Mesenteric fat pad (tissue), 1 donor: ENCODE data around the gene TRAF3. TPM values are rescaled to one million over a fixed set of nuclear protein-coding genes. Genes with fewer than 3 reads are reported as not detected.
"Not testable (repeated sequence)": the region's sequence is repeated elsewhere in the genome, so short reads cannot be mapped to it uniquely, and the experiment has no call there.

Experiments used
- DNase-seq: peaks from one replicate; pipeline ENCODE4 v3.0.0-alpha.2; 2020; ENCODE audit warnings: low spot score
- total RNA-seq: library from RNA; stranded (reverse); fragmentation: NEBNext Ultra II Directional; extraction: Animal tissue kit (Norgen Biotek cat#: 25700); gene quantifications from one replicate; pipeline ENCODE4 v1.2.1, GENCODE V29; 2021
- donor health status: DM: yes; HTN: yes; CAD: no.

TRAF3 gene
- total RNA-seq, 1 donor from 2014 or later = 33.3 TPM

- DNase-seq = no peak
These were observed 50.5 kb downstream of the TRAF3 start for GRCh38 chr14:102827716-102828115.

- no peak for DNase-seq
These were observed 50.9 kb downstream of the TRAF3 start for GRCh38 chr14:102828151-102828550.

GRCh38 chr14:102829016-102829548 is 51.8 kb downstream of the TRAF3 start:
- DNase-seq = no peak

- DNase-seq = no peak
These were observed 53.3 kb downstream of the TRAF3 start for GRCh38 chr14:102830474-102831045.

- no peak for DNase-seq
These were observed 54.0 kb downstream of the TRAF3 start for GRCh38 chr14:102831163-102831804.

- no peak for DNase-seq
These were observed 56.1 kb downstream of the TRAF3 start for GRCh38 chr14:102833341-102833740.

GRCh38 chr14:102833991-102834390 is 56.7 kb downstream of the TRAF3 start:
- DNase-seq = no peak

GRCh38 chr14:102835959-102836358 is 58.7 kb downstream of the TRAF3 start:
- no peak for DNase-seq

GRCh38 chr14:102837120-102837519 is 59.9 kb downstream of the TRAF3 start:
- not testable (repeated sequence) for DNase-seq

GRCh38 chr14:102838501-102838900 is 61.3 kb downstream of the TRAF3 start:
- DNase-seq = no peak

GRCh38 chr14:102840115-102840514 is 62.9 kb downstream of the TRAF3 start:
- DNase-seq = no peak

GRCh38 chr14:102840771-102841528 is 63.7 kb downstream of the TRAF3 start:
- DNase-seq = no peak

- DNase-seq = peak; percentile 82
These were observed 71.7 kb downstream of the TRAF3 start for GRCh38 chr14:102848830-102849525.

GRCh38 chr14:102849526-102850379 is 72.5 kb downstream of the TRAF3 start:
- peak; percentile 41 for DNase-seq

- peak; percentile 59 for DNase-seq
These were observed 76.4 kb downstream of the TRAF3 start for GRCh38 chr14:102853648-102854047.

- no peak for DNase-seq
These were observed 76.9 kb downstream of the TRAF3 start for GRCh38 chr14:102854091-102854703.

- no peak for DNase-seq
These were observed 78.9 kb downstream of the TRAF3 start for GRCh38 chr14:102856179-102856578.

GRCh38 chr14:102857444-102857843 is 80.2 kb downstream of the TRAF3 start:
- no peak for DNase-seq

- DNase-seq = peak; percentile 24
These were observed 82.7 kb downstream of the TRAF3 start for GRCh38 chr14:102859911-102860310.

- no peak for DNase-seq
These were observed 85.0 kb downstream of the TRAF3 start for GRCh38 chr14:102862154-102862773.
